IMR-90 (cell line): ENCODE measurements around the gene TUBA3C. TPM values are rescaled to one million over a fixed set of nuclear protein-coding genes. Genes with fewer than 3 reads are reported as not detected.

Source experiments
- ATAC-seq: fragments of 200-7000 bp; cut with Tn5 transposase; 2 replicates; pipeline ENCODE4 v1.9.1; 2020; ENCODE audit warnings: low read depth, mild to moderate bottlenecking, moderate library complexity
- BruUV-seq: library from RNA; stranded (reverse); fragments of 400-500 nt; replicated peaks from 2 replicates; lab custom pipeline; 2021; lab: Mats Ljungman, UMichigan
- CTCF ChIA-PET: fragments of 300-600 bp; formaldehyde crosslinking; extraction: SDS; loops from one replicate; lab custom pipeline; 2021; ENCODE audit warnings: antibody characterized with exemption; lab: Yijun Ruan, JAX
- POLR2A ChIA-PET: fragments of 300-600 bp; sonication (Branson Sonifier 250); formaldehyde crosslinking; loops from one replicate; lab custom pipeline; 2022; ENCODE audit warnings: antibody characterized with exemption; ENCODE audit not compliant: unreplicated experiment; lab: Charles Lee
- DNase-seq: peaks from one replicate; pipeline ENCODE4 v3.0.0; 2013
- H2AFZ ChIP-seq: replicated peaks from 2 replicates; pipeline ENCODE3; 2013; ENCODE audit warnings: low read length, mild to moderate bottlenecking; ENCODE audit not compliant: poor library complexity
- H2AK5ac ChIP-seq: 2 replicates; pipeline ENCODE4 v1.6.1; 2013; ENCODE audit warnings: low read depth, low read length, inconsistent platforms
- H2AK9ac ChIP-seq: replicated peaks from 2 replicates; pipeline ENCODE3; 2013; ENCODE audit warnings: mild to moderate bottlenecking, low read depth, low read length, moderate library complexity; ENCODE audit not compliant: poor library complexity
- H2BK120ac ChIP-seq: 2 replicates; pipeline ENCODE4 v1.6.1; 2013; ENCODE audit warnings: low read depth, low read length, inconsistent platforms
- H2BK15ac ChIP-seq: 3 replicates; pipeline ENCODE4 v1.6.1; 2013; ENCODE audit warnings: low read depth, low read length, inconsistent platforms
- H2BK20ac ChIP-seq: 2 replicates; pipeline ENCODE4 v1.6.1; 2013; ENCODE audit warnings: low read depth, mild to moderate bottlenecking, inconsistent platforms, low read length, moderate library complexity
- H2BK5ac ChIP-seq: 2 replicates; pipeline ENCODE4 v1.6.1; 2013; ENCODE audit warnings: mild to moderate bottlenecking, low read depth, low read length, inconsistent platforms; ENCODE audit not compliant: poor library complexity, severe bottlenecking
- H3K14ac ChIP-seq: replicated peaks from 2 replicates; pipeline ENCODE4 v1.6.1; 2013; ENCODE audit warnings: low read depth, low read length, inconsistent platforms
- H3K18ac ChIP-seq: 2 replicates; pipeline ENCODE4 v1.6.1; 2013; ENCODE audit warnings: low read depth, low read length, control low read depth
- H3K23ac ChIP-seq: 2 replicates; pipeline ENCODE4 v1.6.1; 2013; ENCODE audit warnings: low read depth, low read length, inconsistent platforms
- H3K27ac ChIP-seq: 2 replicates; pipeline ENCODE4 v1.5.1; 2013; ENCODE audit warnings: mild to moderate bottlenecking, control low read depth, low read length; ENCODE audit not compliant: insufficient read depth
- H3K27me3 ChIP-seq: 2 replicates; pipeline ENCODE4 v1.6.1; 2013; ENCODE audit warnings: low read length; ENCODE audit not compliant: control insufficient read depth, insufficient read depth
- H3K36me3 ChIP-seq: 2 replicates; pipeline ENCODE4 v1.6.1; 2013; ENCODE audit warnings: low read length, mixed read lengths; ENCODE audit not compliant: control insufficient read depth, insufficient read depth
- H3K4ac ChIP-seq: 2 replicates; pipeline ENCODE4 v1.6.1; 2013; ENCODE audit warnings: low read depth, low read length, inconsistent platforms
- H3K4me1 ChIP-seq: 2 replicates; pipeline ENCODE4 v1.6.1; 2013; ENCODE audit warnings: low read length, mixed read lengths; ENCODE audit not compliant: control insufficient read depth, insufficient read depth
- H3K4me2 ChIP-seq: 2 replicates; pipeline ENCODE4 v1.6.1; 2013; ENCODE audit warnings: low read depth, mild to moderate bottlenecking, control low read depth, low read length, moderate library complexity
- H3K4me3 ChIP-seq: 2 replicates; pipeline ENCODE4 v1.5.1; 2013; ENCODE audit warnings: low read depth, mild to moderate bottlenecking, control low read depth, low read length, moderate library complexity; ENCODE audit not compliant: insufficient read depth
- H3K56ac ChIP-seq: 2 replicates; pipeline ENCODE4 v1.6.1; 2013; ENCODE audit warnings: low read length, inconsistent platforms; ENCODE audit not compliant: insufficient read depth; ENCODE audit errors: extremely low read depth
- H3K79me1 ChIP-seq, 2 experiments: 2 replicates each; pipeline ENCODE4 v1.6.1; 2013; ENCODE audit warnings: low read length in 2 of 2, inconsistent platforms in 1 of 2, low read depth in 1 of 2
- H3K9ac ChIP-seq: 2 replicates; pipeline ENCODE4 v1.6.1; 2013; ENCODE audit warnings: low read depth, low read length, control low read depth
- H3K9me1 ChIP-seq: 2 replicates; pipeline ENCODE4 v1.6.1; 2013; ENCODE audit warnings: low read length, inconsistent platforms; ENCODE audit not compliant: insufficient read depth
- H3K9me3 ChIP-seq: 2 replicates; pipeline ENCODE4 v1.6.1; 2013; ENCODE audit warnings: low read length; ENCODE audit not compliant: control insufficient read depth, insufficient read depth
- H4K20me1 ChIP-seq: 2 replicates; pipeline ENCODE4 v1.6.1; 2013; ENCODE audit warnings: low read length, inconsistent platforms; ENCODE audit not compliant: insufficient read depth
- H4K5ac ChIP-seq: 2 replicates; pipeline ENCODE4 v1.6.1; 2013; ENCODE audit warnings: mild to moderate bottlenecking, low read depth, low read length, control low read depth
- H4K8ac ChIP-seq, 2 experiments: 2 replicates each; pipeline ENCODE4 v1.6.1; 2013; ENCODE audit warnings: low read depth in 2 of 2, low read length in 2 of 2, control low read depth in 1 of 2, inconsistent platforms in 1 of 2
- H4K91ac ChIP-seq: 2 replicates; pipeline ENCODE4 v1.6.1; 2013; ENCODE audit warnings: low read depth, low read length, inconsistent platforms; ENCODE audit not compliant: insufficient read depth
- FOS ChIP-seq: fragments of 150-350 bp; IDR thresholded peaks from 2 replicates; pipeline ENCODE4 v1.6.1; 2016; ENCODE audit warnings: low read depth, low read length
- MAZ ChIP-seq: IDR thresholded peaks from 2 replicates; pipeline ENCODE4 v1.6.1; 2012; ENCODE audit warnings: low read depth, mild to moderate bottlenecking, low read length, improper control_type of control experiment, moderate library complexity, borderline replicate concordance
- MXI1 ChIP-seq: IDR thresholded peaks from 2 replicates; pipeline ENCODE4 v1.6.1; 2012; ENCODE audit warnings: low read depth, mild to moderate bottlenecking, low read length, moderate library complexity, borderline replicate concordance
- RAD21 ChIP-seq: IDR thresholded peaks from 2 replicates; pipeline ENCODE4 v1.6.1; 2012; ENCODE audit warnings: low read length, improper control_type of control experiment
- SMC3 ChIP-seq: fragments of 150-350 bp; IDR thresholded peaks from 2 replicates; pipeline ENCODE4 v1.6.1; 2016; ENCODE audit warnings: low read depth, mild to moderate bottlenecking, antibody characterized with exemption, low read length, moderate library complexity
- WGBS, 2 experiments: methylation state at CpG; one replicate each; pipeline versions ENCODE4 v1.1.5 to v1.1.7; 2013; ENCODE audit warnings: missing lambda C conversion rate in 2 of 2; ENCODE audit not compliant: insufficient read length in 1 of 2; ENCODE audit errors: extremely low coverage in 2 of 2; 5-methylcytosine and 5-hydroxymethylcytosine counted together
- dilution Hi-C: fragments of 300-500 bp; cut with HindIII; formaldehyde crosslinking; loops from one replicate; pipeline ENCODE4 v1.14.3; 2018; ENCODE audit warnings: low sequenced_read_pairs; ENCODE audit not compliant: unreplicated experiment
- in situ Hi-C: fragments of 300-500 bp; cut with MboI; formaldehyde crosslinking; loops from 3 replicates; pipeline ENCODE4 v1.14.3; 2019; ENCODE audit warnings: low sequenced_read_pairs, inconsistent platforms, mixed read lengths
- intact Hi-C: fragments of 100-400 bp; cut with micrococcal nuclease; formaldehyde crosslinking; loops from 2 replicates; pipeline ENCODE4 v1.10.0; 2022
- polyA plus RNA-seq, 3 experiments: library from polyadenylated mRNA; depleted of rRNA; stranded (reverse); fragments of >200 nt; gene quantifications; 2 replicates each; pipeline ENCODE4 v1.2.3, GENCODE V29; 2012; ENCODE audit warnings: low replicate concordance in 1 of 3
- total RNA-seq: library from RNA; depleted of rRNA; stranded (reverse); fragments of >200 nt; gene quantifications from 2 replicates; pipeline ENCODE4 v1.2.3, GENCODE V29; 2012
- TF ChIP-seq, protein P1 (sequence below): fragments of 150-350 bp; IDR thresholded peaks from 2 replicates; pipeline ENCODE4 v1.6.1; 2016; ENCODE audit warnings: low read depth, mild to moderate bottlenecking, low read length, moderate library complexity, borderline replicate concordance

TUBA3C gene
- total and polyA plus RNA-seq, 2 of the 4 experiments (the other 2 are of a cell fraction): not detected

GRCh38 chr13:19178901-19179593 is 2.6 kb downstream of the TUBA3C start:
- H2BK120ac ChIP-seq: no peak overlapping the region
- H3K4ac ChIP-seq: no peak overlapping the region
- no peak overlapping the region for H4K5ac ChIP-seq
- CTCF ChIA-PET: no interaction called here
- no peak overlapping the region for H3K23ac ChIP-seq
- dilution Hi-C loops: no loop called here
- no peak for TF ChIP-seq SMC3
- no peak for TF ChIP-seq RAD21
- no peak for TF ChIP-seq MXI1
- no peak for TF ChIP-seq FOS
- no peak for TF ChIP-seq MAZ
- TF ChIP-seq, protein P1, sequence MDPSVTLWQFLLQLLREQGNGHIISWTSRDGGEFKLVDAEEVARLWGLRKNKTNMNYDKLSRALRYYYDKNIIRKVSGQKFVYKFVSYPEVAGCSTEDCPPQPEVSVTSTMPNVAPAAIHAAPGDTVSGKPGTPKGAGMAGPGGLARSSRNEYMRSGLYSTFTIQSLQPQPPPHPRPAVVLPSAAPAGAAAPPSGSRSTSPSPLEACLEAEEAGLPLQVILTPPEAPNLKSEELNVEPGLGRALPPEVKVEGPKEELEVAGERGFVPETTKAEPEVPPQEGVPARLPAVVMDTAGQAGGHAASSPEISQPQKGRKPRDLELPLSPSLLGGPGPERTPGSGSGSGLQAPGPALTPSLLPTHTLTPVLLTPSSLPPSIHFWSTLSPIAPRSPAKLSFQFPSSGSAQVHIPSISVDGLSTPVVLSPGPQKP: no peak
- no peak overlapping the region for H2AFZ ChIP-seq
- H4K91ac ChIP-seq: no peak overlapping the region
- no peaks in the 10 kb centered on the region for H3K36me3 ChIP-seq
- ATAC-seq (no peak), DNase-seq (no peak)
- H3K27ac ChIP-seq: no peak overlapping the region
- no peak overlapping the region for H3K18ac ChIP-seq
- H4K20me1 ChIP-seq: no peaks in the 10 kb centered on the region
- H3K9me3 ChIP-seq: peaks cover 43% of the 10 kb centered on the region
- no peaks in the 10 kb centered on the region for H3K79me1 ChIP-seq
- H3K27me3 ChIP-seq: no peaks in the 10 kb centered on the region
- H3K4me3 ChIP-seq: no peak overlapping the region
- H3K9ac ChIP-seq: no peak overlapping the region
- H2BK15ac ChIP-seq: no peak overlapping the region
- in situ Hi-C loops: no loop called here
- no peak overlapping the region for H2BK20ac ChIP-seq
- H2BK5ac ChIP-seq: no peak overlapping the region
- no peak overlapping the region for H3K56ac ChIP-seq
- intact Hi-C loops: no loop called here
- no peak overlapping the region for H3K4me2 ChIP-seq
- POLR2A ChIA-PET: no interaction called here
- H3K14ac ChIP-seq: no peak overlapping the region
- H3K9me1 ChIP-seq: no peaks in the 10 kb centered on the region
- WGBS, 2 experiments: 20% methylated on average over 3 of the region's 15 CpGs; no CpG with 5 or more reads in 1 of the 2 experiments
- no peak overlapping the region for H2AK5ac ChIP-seq
- H3K4me1 ChIP-seq: no peaks in the 10 kb centered on the region
- BruUV-seq: no TSS peak
- no peak overlapping the region for H2AK9ac ChIP-seq
- H4K8ac ChIP-seq: no peak overlapping the region
